Measurements from ENCODE around the gene MNX1. TPM values are rescaled to one million over a fixed set of nuclear protein-coding genes. Genes with fewer than 3 reads are reported as not detected.

MNX1 gene
- total RNA-seq, 1 experiment from 2014 or later: 2.6 TPM

- TF ChIP-seq EZH2 (IDR thresholded peaks at IDR 0.05; ENCODE audit: low read length, unreplicated experiment) (no peak), CTCF (conservative IDR thresholded peaks at IDR 0.05; ENCODE audit: low read depth, low read length) (no peak), EZH2phosphoT487 (IDR thresholded peaks at IDR 0.05; ENCODE audit: borderline replicate concordance, low read length) (no peak)
- H3K4me1 ChIP-seq (ENCODE audit: insufficient read depth, low read length): no peaks in the 10 kb centered on the region
- intact Hi-C loops (cut with micrococcal nuclease): no loop called here
- no peak overlapping the region for H3K9ac ChIP-seq (ENCODE audit: low read length)
- no peak overlapping the region for H3K27ac ChIP-seq (ENCODE audit: low read length)
- DNase-seq (no peak), ATAC-seq (no peak)
- H3K27me3 ChIP-seq (ENCODE audit: low read length): peaks cover 36% of the 10 kb centered on the region
- ChIA-PET POLR2A (ENCODE audit: unreplicated experiment) (no interaction called here), CTCF (no interaction called here)
- H3K9me3 ChIP-seq (ENCODE audit: low read length): no peaks in the 10 kb centered on the region
- no peaks in the 10 kb centered on the region for H3K9me2 ChIP-seq (replicated peaks; ENCODE audit: low read length)
- BruUV-seq (replicated peaks): no TSS peak
- H3K79me2 ChIP-seq (ENCODE audit: low read length): no peaks in the 10 kb centered on the region
- H4K20me1 ChIP-seq (ENCODE audit: low read length): no peaks in the 10 kb centered on the region
- H3K4me2 ChIP-seq (ENCODE audit: low read length): no peak overlapping the region
- H3F3A ChIP-seq (ENCODE audit: low read length, unreplicated experiment): no peaks in the 10 kb centered on the region
- H2AFZ ChIP-seq (ENCODE audit: low read length): no peak overlapping the region
- no peak overlapping the region for H3K4me3 ChIP-seq (ENCODE audit: low read length)
- H3K36me3 ChIP-seq (ENCODE audit: low read depth, low read length): no peaks in the 10 kb centered on the region
These were observed 48.2 kb upstream of the MNX1 start for GRCh38 chr7:157058701-157059100.

- no peak overlapping the region for H3K4me2 ChIP-seq (ENCODE audit: low read length)
- H2AFZ ChIP-seq (ENCODE audit: low read length): no peak overlapping the region
- H3K27ac ChIP-seq (ENCODE audit: low read length): no peak overlapping the region
- no peaks in the 10 kb centered on the region for H4K20me1 ChIP-seq (ENCODE audit: low read length)
- DNase-seq: no peak
- intact Hi-C loops (cut with micrococcal nuclease): no loop called here
- no peaks in the 10 kb centered on the region for H3K36me3 ChIP-seq (ENCODE audit: low read depth, low read length)
- ATAC-seq: no peak
- H3K9me2 ChIP-seq (replicated peaks; ENCODE audit: low read length): no peaks in the 10 kb centered on the region
- H3K79me2 ChIP-seq (ENCODE audit: low read length): no peaks in the 10 kb centered on the region
- ChIA-PET CTCF (no interaction called here), POLR2A (ENCODE audit: unreplicated experiment) (no interaction called here)
- no peak for TF ChIP-seq EZH2 (IDR thresholded peaks at IDR 0.05; ENCODE audit: low read length, unreplicated experiment)
- TF ChIP-seq EZH2phosphoT487 (IDR thresholded peaks at IDR 0.05; ENCODE audit: borderline replicate concordance, low read length): no peak
- no peak for TF ChIP-seq CTCF (conservative IDR thresholded peaks at IDR 0.05; ENCODE audit: low read depth, low read length)
- no peak overlapping the region for H3K9ac ChIP-seq (ENCODE audit: low read length)
- BruUV-seq (replicated peaks): no TSS peak
- no peak overlapping the region for H3K4me3 ChIP-seq (ENCODE audit: low read length)
- H3K27me3 ChIP-seq (ENCODE audit: low read length): peaks cover 37% of the 10 kb centered on the region
- no peaks in the 10 kb centered on the region for H3K9me3 ChIP-seq (ENCODE audit: low read length)
- H3K4me1 ChIP-seq (ENCODE audit: insufficient read depth, low read length): no peaks in the 10 kb centered on the region
- H3F3A ChIP-seq (ENCODE audit: low read length, unreplicated experiment): no peaks in the 10 kb centered on the region
These were observed 47.6 kb upstream of the MNX1 start for GRCh38 chr7:157058068-157058467.

- Histone ChIP-seq H3K27me3 (ENCODE audit: low read length) (peaks cover 38% of the 10 kb centered on the region), H3K9me2 (replicated peaks; ENCODE audit: low read length) (no peaks in the 10 kb centered on the region), H3K36me3 (ENCODE audit: low read depth, low read length) (no peaks in the 10 kb centered on the region), H3K9me3 (ENCODE audit: low read length) (no peaks in the 10 kb centered on the region), H4K20me1 (ENCODE audit: low read length) (no peaks in the 10 kb centered on the region), H3K4me1 (ENCODE audit: insufficient read depth, low read length) (no peaks in the 10 kb centered on the region), H3K9ac (ENCODE audit: low read length) (no peak overlapping the region), H3K4me3 (ENCODE audit: low read length) (no peak overlapping the region), H3K27ac (ENCODE audit: low read length) (no peak overlapping the region), H2AFZ (ENCODE audit: low read length) (no peak overlapping the region), H3K79me2 (ENCODE audit: low read length) (no peaks in the 10 kb centered on the region), H3F3A (ENCODE audit: low read length, unreplicated experiment) (no peaks in the 10 kb centered on the region), H3K4me2 (ENCODE audit: low read length) (no peak overlapping the region)
- TF ChIP-seq CTCF (conservative IDR thresholded peaks at IDR 0.05; ENCODE audit: low read depth, low read length) (no peak), EZH2 (IDR thresholded peaks at IDR 0.05; ENCODE audit: low read length, unreplicated experiment) (no peak), EZH2phosphoT487 (IDR thresholded peaks at IDR 0.05; ENCODE audit: borderline replicate concordance, low read length) (no peak)
- POLR2A ChIA-PET (ENCODE audit: unreplicated experiment): no interaction called here
- no TSS peak for BruUV-seq (replicated peaks)
- CTCF ChIA-PET: no interaction called here
- ATAC-seq (no peak), DNase-seq (no peak)
- intact Hi-C loops (cut with micrococcal nuclease): no loop called here
These were observed 46.8 kb upstream of the MNX1 start for GRCh38 chr7:157056957-157057902.

All from PC-3 (cell line).